Panc1 (cell line): ENCODE data around the gene NT5DC1. TPM values are rescaled to one million over a fixed set of nuclear protein-coding genes. Genes with fewer than 3 reads are reported as not detected.

Experiments used
- ATAC-seq: fragments of 200-7000 bp; cut with Tn5 transposase; 2 replicates; pipeline ENCODE4 v1.9.1; 2020; ENCODE audit warnings: mild to moderate bottlenecking, moderate library complexity
- BruUV-seq: library from RNA; stranded (reverse); fragments of 400-500 nt; replicated peaks from 2 replicates; lab custom pipeline; 2021; lab: Mats Ljungman, UMichigan
- CTCF ChIA-PET: fragments of 300-600 bp; sonication (Branson Sonifier 250); formaldehyde crosslinking; loops from one replicate; lab custom pipeline; 2022; ENCODE audit warnings: antibody characterized with exemption; lab: Charles Lee
- POLR2A ChIA-PET: fragments of 300-600 bp; sonication (Branson Sonifier 250); formaldehyde crosslinking; loops from one replicate; lab custom pipeline; 2022; ENCODE audit warnings: antibody characterized with exemption; lab: Charles Lee
- DNase-seq: peaks from one replicate; pipeline ENCODE4 v3.0.0-alpha.2; 2010; ENCODE audit warnings: low read depth, low spot score
- H3K27ac ChIP-seq: 2 replicates; pipeline ENCODE4 v1.5.1; 2011; ENCODE audit warnings: mild to moderate bottlenecking, low read length, inconsistent platforms
- H3K27me3 ChIP-seq: fragments of 200-500 bp; sonication (Bioruptor generic); 2 replicates; pipeline ENCODE4 v1.6.0; 2014; ENCODE audit warnings: low read length, inconsistent platforms; ENCODE audit not compliant: control insufficient read depth, insufficient read depth
- H3K36me3 ChIP-seq: fragments of 200-500 bp; sonication (Bioruptor generic); 2 replicates; pipeline ENCODE4 v1.5.1; 2014; ENCODE audit warnings: inconsistent platforms, mild to moderate bottlenecking, low read length, moderate library complexity; ENCODE audit not compliant: control insufficient read depth, insufficient read depth
- H3K4me1 ChIP-seq: 2 replicates; pipeline ENCODE4 v1.5.1; 2011; ENCODE audit warnings: inconsistent platforms, mild to moderate bottlenecking, low read length, moderate library complexity; ENCODE audit not compliant: control insufficient read depth, insufficient read depth
- H3K4me3 ChIP-seq, 2 experiments: 2 replicates each; pipeline ENCODE4 v1.5.1; 2011 to 2012; ENCODE audit warnings: low read depth in 2 of 2, low read length in 2 of 2, mild to moderate bottlenecking in 2 of 2, inconsistent platforms in 1 of 2, moderate library complexity in 1 of 2
- H3K9me3 ChIP-seq: fragments of 200-500 bp; sonication (Bioruptor generic); 2 replicates; pipeline ENCODE4 v1.5.1; 2014; ENCODE audit warnings: low read depth, mild to moderate bottlenecking, inconsistent platforms, low read length, moderate library complexity; ENCODE audit not compliant: control insufficient read depth, insufficient read depth
- CTCF ChIP-seq: fragments of 450-650 bp; IDR thresholded peaks from 2 replicates; pipeline ENCODE4 v1.5.1; 2017; ENCODE audit warnings: mild to moderate bottlenecking
- POLR2AphosphoS5 ChIP-seq: IDR thresholded peaks from 2 replicates; pipeline ENCODE4 v1.6.1; 2012; ENCODE audit warnings: mild to moderate bottlenecking, low read depth, low read length, moderate library complexity
- REST ChIP-seq, 2 experiments: IDR thresholded peaks; 2 replicates each; pipeline ENCODE4 v1.6.1; 2011 to 2012; ENCODE audit warnings: low read depth in 2 of 2, control low read depth in 1 of 2, low read length in 1 of 2, mild to moderate bottlenecking in 1 of 2, moderate library complexity in 1 of 2; ENCODE audit not compliant: insufficient read depth in 1 of 2
- SIN3A ChIP-seq: IDR thresholded peaks from 2 replicates; pipeline ENCODE4 v1.6.1; 2012; ENCODE audit warnings: low read depth, mild to moderate bottlenecking, low read length, moderate library complexity, borderline replicate concordance; ENCODE audit not compliant: insufficient read depth
- TCF7L2 ChIP-seq: IDR thresholded peaks from 2 replicates; pipeline ENCODE4 v1.6.1; 2011; ENCODE audit warnings: mild to moderate bottlenecking, low read depth, low read length, inconsistent platforms
- in situ Hi-C: cut with HindIII; loops from 2 replicates; pipeline ENCODE4 v1.10.0; 2016; ENCODE audit warnings: low sequenced_read_pairs, low pct_unique_long_range_greater_than_20kb
- intact Hi-C: fragments of 100-400 bp; cut with micrococcal nuclease; formaldehyde crosslinking; loops from one replicate; pipeline ENCODE4 v1.10.0; 2022; ENCODE audit not compliant: unreplicated experiment
- total RNA-seq: library from RNA; stranded (reverse); gene quantifications from one replicate; pipeline ENCODE4 v1.2.1, GENCODE V29; 2021; ENCODE audit not compliant: unreplicated experiment

The NT5DC1 gene
- total RNA-seq, 1 experiment from 2014 or later: 79.1 TPM

GRCh38 chr6:116201538-116201937 lies 100.9 kb downstream of the NT5DC1 start:
- Histone ChIP-seq H3K4me3 (no peak overlapping the region), H3K4me1 (no peaks in the 10 kb centered on the region), H3K27me3 (no peaks in the 10 kb centered on the region), H3K27ac (no peak overlapping the region), H3K9me3 (no peaks in the 10 kb centered on the region), H3K36me3 (no peaks in the 10 kb centered on the region)
- intact Hi-C loops: no loop called here
- POLR2A ChIA-PET: no interaction called here
- TF ChIP-seq REST (IDR thresholded peaks at IDR 0.05; ENCODE audit: insufficient read depth in 1 of 2, low read depth in 2 of 2, low read length in 1 of 2) (no peak), SIN3A (no peak), CTCF (no peak), POLR2AphosphoS5 (no peak), TCF7L2 (no peak)
- DNase-seq (no peak), ATAC-seq (no peak)
- BruUV-seq: no TSS peak
- CTCF ChIA-PET: no interaction called here
- in situ Hi-C loops: no loop called here

GRCh38 chr6:116205281-116205680 lies 104.6 kb downstream of the NT5DC1 start:
- Histone ChIP-seq H3K4me3 (no peak overlapping the region), H3K27me3 (no peaks in the 10 kb centered on the region), H3K4me1 (no peaks in the 10 kb centered on the region), H3K36me3 (no peaks in the 10 kb centered on the region), H3K27ac (no peak overlapping the region), H3K9me3 (no peaks in the 10 kb centered on the region)
- BruUV-seq: no TSS peak
- no peak for DNase-seq
- in situ Hi-C loops (no loop called here), intact Hi-C loops (no loop called here)
- ChIA-PET CTCF (no interaction called here), POLR2A (no interaction called here)
- TF ChIP-seq CTCF: no peak
- no peak for TF ChIP-seq POLR2AphosphoS5
- TF ChIP-seq REST (IDR thresholded peaks at IDR 0.05; ENCODE audit: insufficient read depth in 1 of 2, low read depth in 2 of 2, low read length in 1 of 2): no peak
- no peak for TF ChIP-seq SIN3A
- no peak for TF ChIP-seq TCF7L2
- ATAC-seq: no peak
